GM18511 (cell line): ENCODE data around the gene U2SURP.
A peak's percentile ranks its signal among the peaks of the same experiment; 100 is the strongest.
"Not testable (repeated sequence)": the region's sequence is repeated elsewhere in the genome, so short reads cannot be mapped to it uniquely, and the experiment has no call there.

Experiments used
- ATAC-seq: cut with Tn5 transposase; IDR thresholded peaks from one replicate; pipeline ENCODE4 v1.9.1; 2021; ENCODE audit warnings: mild to moderate bottlenecking, moderate library complexity; ENCODE audit not compliant: unreplicated experiment

Gene U2SURP

GRCh38 chr3:143070977-143071551 lies 69.7 kb downstream of the U2SURP start:
- no peak for ATAC-seq

GRCh38 chr3:143071776-143072175 lies 70.4 kb downstream of the U2SURP start:
- ATAC-seq, result no peak

- not testable (repeated sequence) for ATAC-seq
These were observed 71.1 kb downstream of the U2SURP start for GRCh38 chr3:143072298-143073020.

- ATAC-seq, result not testable (repeated sequence)
These were observed 72.2 kb downstream of the U2SURP start for GRCh38 chr3:143073541-143073940.

GRCh38 chr3:143073983-143074382 lies 72.6 kb downstream of the U2SURP start:
- not testable (repeated sequence) for ATAC-seq

GRCh38 chr3:143078883-143079282 lies 77.5 kb downstream of the U2SURP start:
- ATAC-seq, result no peak

- no peak for ATAC-seq
These were observed 78.8 kb downstream of the U2SURP start for GRCh38 chr3:143080196-143080595.

- no peak for ATAC-seq
These were observed 80.0 kb downstream of the U2SURP start for GRCh38 chr3:143081365-143081764.

GRCh38 chr3:143081844-143082778 lies 80.7 kb downstream of the U2SURP start:
- peak; percentile 82 for ATAC-seq

- ATAC-seq, result no peak
These were observed 82.4 kb downstream of the U2SURP start for GRCh38 chr3:143083781-143084180.

- peak; percentile 64 for ATAC-seq
These were observed 83.7 kb downstream of the U2SURP start for GRCh38 chr3:143084856-143085731.

GRCh38 chr3:143088835-143089234 lies 87.5 kb downstream of the U2SURP start:
- ATAC-seq, result no peak

- no peak for ATAC-seq
These were observed 88.6 kb downstream of the U2SURP start for GRCh38 chr3:143089965-143090364.

GRCh38 chr3:143090486-143090885 lies 89.1 kb downstream of the U2SURP start:
- no peak for ATAC-seq

GRCh38 chr3:143090976-143091837 lies 89.8 kb downstream of the U2SURP start:
- ATAC-seq, result no peak

GRCh38 chr3:143092191-143092590 lies 90.8 kb downstream of the U2SURP start:
- no peak for ATAC-seq

- ATAC-seq, result no peak
These were observed 94.4 kb downstream of the U2SURP start for GRCh38 chr3:143095813-143096212.

- ATAC-seq, result no peak
These were observed 96.8 kb downstream of the U2SURP start for GRCh38 chr3:143098032-143098764.

GRCh38 chr3:143099210-143099609 lies 97.8 kb downstream of the U2SURP start:
- no peak for ATAC-seq
